Colonic mucosa (tissue), 4 donors: ENCODE measurements around the gene ITGBL1. TPM values are rescaled to one million over a fixed set of nuclear protein-coding genes. Genes with fewer than 3 reads are reported as not detected.

Source experiments
- DNase-seq: peaks from one replicate; pipeline ENCODE4 v3.0.0-alpha.2; 2020
- H3K27ac ChIP-seq: fragments of 200-600 bp; one replicate; pipeline ENCODE4 v1.8.0; 2021
- H3K27me3 ChIP-seq: fragments of 200-600 bp; one replicate; pipeline ENCODE4 v1.8.0; 2021
- H3K36me3 ChIP-seq: fragments of 200-600 bp; one replicate; pipeline ENCODE4 v1.8.0; 2021
- H3K4me1 ChIP-seq: fragments of 200-600 bp; one replicate; pipeline ENCODE4 v1.8.0; 2021; ENCODE audit warnings: mild to moderate bottlenecking
- H3K4me3 ChIP-seq: fragments of 200-600 bp; one replicate; pipeline ENCODE4 v1.8.0; 2021
- H3K9ac ChIP-seq, 2 donors: one replicate each; pipeline ENCODE4 v1.7.0; 2013; ENCODE audit warnings: control low read depth in 2 of 2, low read depth in 2 of 2, low read length in 2 of 2
- H3K9me3 ChIP-seq: fragments of 200-600 bp; one replicate; pipeline ENCODE4 v1.8.0; 2021
- intact Hi-C: fragments of 100-400 bp; cut with DNase I; formaldehyde crosslinking; loops from one replicate; pipeline ENCODE4 v1.14.1; 2022
- total RNA-seq, 2 donors: library from RNA; stranded (reverse); fragmentation: NEBNext Ultra II Directional in 1 of 2; extraction: Animal tissue kit (Norgen Biotek cat#: 25700) in 1 of 2; gene quantifications; one replicate each; pipeline ENCODE4 v1.2.1, GENCODE V29; 2021
- TF ChIP-seq, protein P1 (sequence below): fragments of 200-600 bp; IDR thresholded peaks from one replicate; pipeline ENCODE4 v1.8.0; 2022; ENCODE audit warnings: antibody characterized with exemption, mild to moderate bottlenecking
- donor health status: healthy.
- donor health status: DM: no; HTN: no; CAD: no.
- donor health status: DM: no; HTN: no; CAD: no.

The ITGBL1 gene
- total RNA-seq, 2 donors from 2014 or later: 0.25 to 0.72 TPM

- no peak overlapping the region for H3K9ac ChIP-seq
- intact Hi-C loops: no loop called here
These were observed 238.9 kb downstream of the ITGBL1 start for GRCh38 chr13:101691341-101691860.

GRCh38 chr13:101695870-101696516 is 243.5 kb downstream of the ITGBL1 start:
- H3K4me1 ChIP-seq: no peaks in the 10 kb centered on the region
- H3K9me3 ChIP-seq: no peaks in the 10 kb centered on the region
- H3K27ac ChIP-seq: no peak overlapping the region
- no peak overlapping the region for H3K4me3 ChIP-seq
- DNase-seq: no peak
- no peaks in the 10 kb centered on the region for H3K27me3 ChIP-seq
- intact Hi-C loops: no loop called here
- no peak overlapping the region for H3K9ac ChIP-seq
- no peaks in the 10 kb centered on the region for H3K36me3 ChIP-seq
- TF ChIP-seq, protein P1, sequence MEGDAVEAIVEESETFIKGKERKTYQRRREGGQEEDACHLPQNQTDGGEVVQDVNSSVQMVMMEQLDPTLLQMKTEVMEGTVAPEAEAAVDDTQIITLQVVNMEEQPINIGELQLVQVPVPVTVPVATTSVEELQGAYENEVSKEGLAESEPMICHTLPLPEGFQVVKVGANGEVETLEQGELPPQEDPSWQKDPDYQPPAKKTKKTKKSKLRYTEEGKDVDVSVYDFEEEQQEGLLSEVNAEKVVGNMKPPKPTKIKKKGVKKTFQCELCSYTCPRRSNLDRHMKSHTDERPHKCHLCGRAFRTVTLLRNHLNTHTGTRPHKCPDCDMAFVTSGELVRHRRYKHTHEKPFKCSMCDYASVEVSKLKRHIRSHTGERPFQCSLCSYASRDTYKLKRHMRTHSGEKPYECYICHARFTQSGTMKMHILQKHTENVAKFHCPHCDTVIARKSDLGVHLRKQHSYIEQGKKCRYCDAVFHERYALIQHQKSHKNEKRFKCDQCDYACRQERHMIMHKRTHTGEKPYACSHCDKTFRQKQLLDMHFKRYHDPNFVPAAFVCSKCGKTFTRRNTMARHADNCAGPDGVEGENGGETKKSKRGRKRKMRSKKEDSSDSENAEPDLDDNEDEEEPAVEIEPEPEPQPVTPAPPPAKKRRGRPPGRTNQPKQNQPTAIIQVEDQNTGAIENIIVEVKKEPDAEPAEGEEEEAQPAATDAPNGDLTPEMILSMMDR: no peak

More at GRCh38 chr13:101691341-101691860, 238.9 kb downstream of the ITGBL1 start:
- Histone ChIP-seq H3K36me3 (no peaks in the 10 kb centered on the region), H3K9me3 (no peaks in the 10 kb centered on the region), H3K27ac (no peak overlapping the region), H3K4me1 (no peaks in the 10 kb centered on the region), H3K4me3 (no peak overlapping the region), H3K27me3 (no peaks in the 10 kb centered on the region)
- DNase-seq: no peak
- TF ChIP-seq, protein P1: no peak

DNA sequence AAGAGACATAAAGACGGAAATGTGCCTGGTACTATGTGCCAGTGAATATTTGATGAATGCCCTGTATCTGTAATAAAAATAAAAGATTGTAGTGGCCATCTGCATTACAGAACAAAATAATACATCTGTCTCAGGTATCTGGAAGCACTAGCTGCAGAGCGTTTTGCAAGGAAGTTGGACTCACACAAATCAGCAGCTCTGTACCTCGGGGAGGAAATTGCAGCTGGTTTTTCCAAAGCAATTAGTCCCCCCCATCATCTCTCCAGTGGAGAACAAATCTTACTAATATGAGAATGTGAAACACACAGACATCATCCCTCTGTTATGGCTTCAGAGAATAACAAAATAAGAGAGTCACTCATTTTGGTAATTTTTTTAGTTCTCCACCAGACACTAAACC is 245.3 kb downstream of the ITGBL1 start:
- DNase-seq: no peak
- intact Hi-C loops: no loop called here

GRCh38 chr13:101698400-101698799 is 245.9 kb downstream of the ITGBL1 start:
- no peak for DNase-seq
- Histone ChIP-seq H3K9ac (no peak overlapping the region), H3K27ac (no peak overlapping the region), H3K4me1 (no peaks in the 10 kb centered on the region), H3K27me3 (no peaks in the 10 kb centered on the region), H3K9me3 (no peaks in the 10 kb centered on the region), H3K4me3 (no peak overlapping the region), H3K36me3 (no peaks in the 10 kb centered on the region)
- TF ChIP-seq, protein P1: no peak
- intact Hi-C loops: no loop called here

More for the DNA sequence above, 245.3 kb downstream of the ITGBL1 start:
- no peaks in the 10 kb centered on the region for H3K27me3 ChIP-seq
- H3K4me3 ChIP-seq: no peak overlapping the region
- no peaks in the 10 kb centered on the region for H3K36me3 ChIP-seq
- no peak overlapping the region for H3K9ac ChIP-seq
- no peak overlapping the region for H3K27ac ChIP-seq
- TF ChIP-seq, protein P1: no peak
- H3K4me1 ChIP-seq: no peaks in the 10 kb centered on the region
- no peaks in the 10 kb centered on the region for H3K9me3 ChIP-seq

GRCh38 chr13:101700598-101700997 is 248.1 kb downstream of the ITGBL1 start:
- Histone ChIP-seq H3K4me3 (no peak overlapping the region), H3K27ac (no peak overlapping the region), H3K9me3 (no peaks in the 10 kb centered on the region), H3K4me1 (no peaks in the 10 kb centered on the region), H3K27me3 (no peaks in the 10 kb centered on the region), H3K36me3 (no peaks in the 10 kb centered on the region), H3K9ac (no peak overlapping the region)
- DNase-seq: no peak
- intact Hi-C loops: no loop called here
- TF ChIP-seq, protein P1: no peak
